ENCODE results near the gene PC.

DNA sequence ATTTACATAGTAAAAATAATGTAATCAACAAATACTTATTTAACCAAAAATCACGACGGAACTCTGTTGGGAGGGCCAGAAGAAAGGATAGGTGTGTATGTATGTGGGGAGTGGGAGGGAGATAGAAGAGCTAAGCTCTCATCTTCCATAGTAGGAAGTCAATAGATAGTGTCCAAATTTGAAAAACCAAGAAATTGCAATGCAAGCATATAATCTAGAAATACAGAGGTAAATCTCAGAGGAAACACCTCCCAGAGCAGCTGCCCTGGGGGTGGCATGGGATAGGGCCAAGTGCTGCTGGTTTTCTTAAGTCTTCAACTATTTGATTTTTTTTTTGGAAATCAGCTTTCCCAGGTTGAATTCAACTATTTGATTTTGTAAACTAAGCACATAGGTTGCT, 33.9 kb upstream of the PC start:
- no peak for TF ChIP-seq CTCF (IDR thresholded peaks at IDR 0.05 in 4 of 5, conservative IDR thresholded peaks at IDR 0.05 in 1 of 5)
- TF ChIP-seq POLR2A (IDR thresholded peaks at IDR 0.05): no peak

Measured in gastrocnemius medialis (tissue), 4 donors.